Lung microvascular endothelial cell (primary cell): ENCODE results near the gene BCAR3. TPM values are rescaled to one million over a fixed set of nuclear protein-coding genes. Genes with fewer than 3 reads are reported as not detected.

Experiments
- DNase-seq, 2 donors: peaks; one replicate each; pipeline versions ENCODE4 v3.0.0 to v3.0.0-alpha.2; 2010; ENCODE audit warnings: low read depth in 2 of 2
- total RNA-seq: library from RNA; depleted of rRNA; stranded (reverse); fragments of >200 nt; gene quantifications from 2 replicates; pipeline ENCODE4 v1.2.1, GENCODE V29; 2014

The BCAR3 gene
- total RNA-seq, 1 donor from 2014 or later: 34.1 TPM

DNA sequence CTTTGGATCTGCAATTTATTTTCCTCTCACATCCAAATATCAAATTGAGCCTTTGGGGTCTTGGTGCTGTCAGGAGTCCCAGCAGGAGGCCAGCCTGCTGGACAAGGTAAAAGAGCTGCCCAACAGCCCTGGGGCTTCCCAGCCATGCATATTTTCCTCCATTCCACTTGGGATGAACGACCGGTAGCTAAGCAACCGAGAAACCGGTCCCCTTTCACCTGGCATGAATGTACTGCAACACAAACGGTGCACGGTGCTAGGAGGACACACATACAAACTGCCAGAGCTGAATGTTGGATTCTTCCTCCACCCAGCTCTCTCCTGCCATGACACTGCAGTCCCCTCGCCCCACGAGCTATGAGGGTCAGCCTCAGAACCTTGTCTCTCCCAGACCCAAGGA, 42.7 kb downstream of the BCAR3 start:
- DNase-seq: peak in 1 of 2 donors; percentile 40

DNA sequence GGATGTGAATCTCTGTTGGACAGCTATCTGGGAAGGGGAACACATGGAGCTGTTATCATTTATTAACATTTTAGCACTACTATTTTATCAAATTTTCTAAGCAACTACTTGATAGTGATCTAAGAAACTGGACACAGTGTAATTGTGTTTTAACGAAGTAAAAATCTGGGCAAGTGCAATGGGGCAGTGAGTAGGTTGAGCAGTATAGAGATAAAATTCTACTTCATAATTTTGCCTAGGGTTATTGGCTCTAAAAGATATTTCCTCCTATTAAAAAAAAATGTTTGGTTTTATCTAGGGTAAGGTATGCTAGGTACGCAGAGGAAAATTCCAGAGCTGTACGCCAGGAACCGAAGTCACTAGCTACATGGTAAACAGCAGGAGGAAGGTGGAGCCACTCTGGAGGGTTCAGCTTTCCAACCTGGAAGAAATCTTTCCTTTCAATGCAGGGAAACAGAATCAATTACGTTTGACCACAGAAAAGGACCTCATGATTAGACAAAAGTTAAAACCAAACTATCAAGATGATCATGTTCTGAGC, 43.3 kb downstream of the BCAR3 start:
- peak in 1 of 2 donors; percentile 82 for DNase-seq

GRCh38 chr1:93636712-93637111, 44.9 kb downstream of the BCAR3 start:
- DNase-seq: no peak

DNA sequence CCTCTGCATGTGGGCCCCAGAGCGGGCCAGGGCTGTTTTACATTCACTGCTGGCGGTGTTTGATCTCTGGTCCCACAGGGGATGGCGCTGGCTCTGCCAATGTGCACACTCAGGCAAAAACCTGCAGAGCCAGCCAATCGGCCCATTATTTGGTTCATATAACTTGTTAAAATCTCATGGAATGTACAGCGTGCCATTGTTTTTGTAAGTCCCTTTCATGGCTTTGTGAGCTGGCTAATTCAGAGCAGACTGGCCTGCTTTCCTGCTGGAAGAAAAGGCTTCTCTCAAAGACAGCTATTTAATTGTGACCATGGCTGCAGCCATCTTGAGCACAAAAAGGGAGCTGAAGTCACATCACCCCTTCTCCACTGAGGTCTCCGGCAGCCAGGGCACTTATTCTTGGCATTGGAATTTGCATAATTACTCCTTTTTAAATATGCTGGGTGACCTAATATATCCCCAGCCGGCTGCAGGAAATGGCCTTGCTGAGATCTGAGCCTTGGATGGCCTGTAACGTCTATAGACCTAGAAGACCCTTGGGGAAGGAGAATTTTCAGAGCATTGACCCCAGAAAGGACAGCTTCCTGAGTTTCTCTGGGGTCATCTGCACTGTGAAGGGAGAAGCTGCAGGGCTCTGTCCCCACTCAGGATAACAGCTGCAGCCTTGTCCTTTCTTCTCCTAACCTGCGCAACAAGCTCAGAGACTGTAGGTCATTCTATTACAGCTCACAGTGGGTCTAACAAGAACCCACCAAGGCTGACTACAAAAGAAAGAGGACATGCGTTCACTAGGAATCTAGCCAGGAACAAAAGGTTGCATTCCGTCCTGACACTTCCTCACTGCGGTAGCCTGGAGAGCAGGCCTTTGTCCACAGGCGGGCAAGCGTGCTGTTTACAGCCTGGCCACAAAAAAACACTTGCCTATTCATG, 45.8 kb downstream of the BCAR3 start:
- peak; percentile 72 to 81 for DNase-seq

GRCh38 chr1:93633313-93633712, 48.3 kb downstream of the BCAR3 start:
- no peak for DNase-seq

DNA sequence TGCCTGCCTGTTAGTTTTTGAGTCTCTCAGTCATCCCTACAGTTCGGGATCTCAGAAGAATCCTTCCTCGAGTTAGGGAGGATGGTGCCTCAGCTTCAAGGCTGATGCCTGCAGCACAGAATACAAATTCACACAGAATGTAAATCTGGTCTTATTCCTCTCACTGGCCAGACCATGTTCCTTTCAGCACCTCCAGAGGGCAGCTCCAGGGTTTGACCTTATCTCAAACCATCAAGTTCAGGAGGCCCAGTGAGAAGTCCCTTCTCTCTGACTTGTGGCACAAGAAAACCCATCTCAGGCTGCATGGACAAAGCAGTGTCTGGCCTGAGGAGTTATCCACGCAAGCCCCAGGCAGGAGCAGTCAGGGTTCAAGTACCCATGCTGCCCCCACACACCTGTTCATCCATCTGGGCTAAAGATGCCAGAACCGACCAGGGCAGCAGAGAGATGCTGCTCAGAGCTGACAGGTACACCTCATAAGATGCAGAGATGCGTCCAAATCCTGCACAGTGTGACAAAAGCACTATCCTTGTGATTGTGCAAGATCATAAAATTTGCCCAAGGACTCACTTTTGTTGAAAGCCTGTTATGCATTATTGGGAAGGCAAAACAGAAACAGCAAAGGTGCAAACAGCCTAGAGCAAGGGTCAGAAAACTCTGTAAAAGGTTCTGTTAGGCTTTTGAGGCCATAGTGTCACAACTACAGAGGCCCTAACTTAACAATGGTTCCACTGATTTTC, 49.8 kb downstream of the BCAR3 start:
- DNase-seq: no peak

- DNase-seq: no peak
These were observed 51.5 kb downstream of the BCAR3 start for GRCh38 chr1:93630168-93630567.

- peak; percentile 84 to 87 for DNase-seq
These were observed 52.3 kb downstream of the BCAR3 start for GRCh38 chr1:93629101-93630059.

GRCh38 chr1:93628681-93629080, 53.0 kb downstream of the BCAR3 start:
- no peak for DNase-seq

GRCh38 chr1:93625582-93626327, 55.9 kb downstream of the BCAR3 start:
- DNase-seq: peak in 1 of 2 donors; percentile 99

DNA sequence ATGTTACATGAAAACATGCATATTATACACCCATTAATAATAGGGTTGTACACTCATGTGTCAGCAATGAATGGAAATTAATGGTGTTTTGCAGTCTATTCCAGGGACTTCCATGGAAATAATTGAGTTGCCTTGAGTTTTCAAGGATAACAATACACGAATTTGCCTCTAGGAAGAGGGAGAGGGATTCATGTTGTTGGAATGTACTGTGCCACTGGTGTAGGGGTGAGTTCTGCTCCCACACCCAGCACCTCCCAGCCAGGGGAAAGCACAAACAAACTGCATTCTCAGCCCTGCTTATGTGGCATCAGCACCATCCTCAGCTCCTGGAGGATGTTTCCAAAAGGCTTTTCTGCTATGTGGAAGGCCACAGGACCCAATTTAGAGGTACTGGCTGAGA, 57.8 kb downstream of the BCAR3 start:
- peak; percentile 21 to 89 for DNase-seq

DNA sequence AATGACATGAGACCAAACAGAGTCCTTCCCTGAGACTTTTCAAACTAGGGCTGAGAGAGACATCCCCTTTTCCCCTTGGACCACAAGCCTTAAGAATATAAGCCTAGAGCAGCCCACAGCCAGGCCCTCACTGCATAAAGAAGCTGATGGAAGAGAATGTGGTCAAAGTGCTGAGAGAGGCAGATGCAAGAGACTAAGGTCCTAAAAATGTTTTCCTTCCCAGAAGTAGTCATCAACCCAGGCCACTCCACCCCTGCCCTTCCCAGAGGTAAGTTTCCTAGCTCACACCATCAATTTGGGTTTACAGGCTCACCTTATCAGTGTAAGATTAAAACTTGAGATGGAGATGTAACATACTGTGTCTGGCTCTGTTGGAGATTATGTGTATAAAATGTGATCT, 58.2 kb downstream of the BCAR3 start:
- no peak for DNase-seq

DNA sequence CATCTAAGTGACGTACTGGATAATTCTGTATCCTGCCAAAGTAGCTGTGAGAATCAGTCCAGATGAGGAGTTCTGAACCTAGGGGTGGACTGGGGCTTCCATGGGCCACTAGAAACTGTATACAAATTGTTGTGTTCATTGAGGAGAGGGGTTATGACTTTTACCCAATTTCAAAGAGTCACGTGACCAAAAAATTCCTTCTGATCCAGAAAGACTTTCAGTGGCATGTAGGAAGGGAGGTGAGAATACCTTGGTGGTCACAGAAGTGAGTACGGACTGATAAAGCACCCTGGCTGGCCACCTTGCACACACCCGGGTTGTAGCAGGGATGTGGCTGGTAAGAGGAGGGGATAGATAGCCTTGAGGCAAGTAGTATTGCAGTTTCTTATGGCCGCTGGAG, 60.4 kb downstream of the BCAR3 start:
- DNase-seq: no peak

DNA sequence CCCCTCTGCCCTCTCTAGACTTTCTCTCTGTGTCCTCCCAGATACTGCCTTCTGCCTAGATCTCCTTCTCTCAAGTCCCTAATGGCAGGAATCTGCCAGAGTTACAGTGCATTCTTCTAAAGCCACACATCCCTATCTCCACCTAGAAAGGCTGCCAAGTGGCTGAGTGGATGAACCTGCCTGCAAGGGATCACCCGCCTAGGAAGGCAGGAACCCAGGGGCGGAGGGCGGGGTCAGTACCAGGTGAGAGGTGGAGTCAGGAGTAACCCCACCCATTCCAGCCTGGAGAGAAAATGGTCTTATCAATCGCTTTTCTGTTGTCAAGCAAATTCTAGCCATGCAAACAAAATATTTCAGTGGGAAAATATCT, 60.8 kb downstream of the BCAR3 start:
- DNase-seq: no peak

GRCh38 chr1:93620172-93620840, 61.3 kb downstream of the BCAR3 start:
- DNase-seq: no peak

DNA sequence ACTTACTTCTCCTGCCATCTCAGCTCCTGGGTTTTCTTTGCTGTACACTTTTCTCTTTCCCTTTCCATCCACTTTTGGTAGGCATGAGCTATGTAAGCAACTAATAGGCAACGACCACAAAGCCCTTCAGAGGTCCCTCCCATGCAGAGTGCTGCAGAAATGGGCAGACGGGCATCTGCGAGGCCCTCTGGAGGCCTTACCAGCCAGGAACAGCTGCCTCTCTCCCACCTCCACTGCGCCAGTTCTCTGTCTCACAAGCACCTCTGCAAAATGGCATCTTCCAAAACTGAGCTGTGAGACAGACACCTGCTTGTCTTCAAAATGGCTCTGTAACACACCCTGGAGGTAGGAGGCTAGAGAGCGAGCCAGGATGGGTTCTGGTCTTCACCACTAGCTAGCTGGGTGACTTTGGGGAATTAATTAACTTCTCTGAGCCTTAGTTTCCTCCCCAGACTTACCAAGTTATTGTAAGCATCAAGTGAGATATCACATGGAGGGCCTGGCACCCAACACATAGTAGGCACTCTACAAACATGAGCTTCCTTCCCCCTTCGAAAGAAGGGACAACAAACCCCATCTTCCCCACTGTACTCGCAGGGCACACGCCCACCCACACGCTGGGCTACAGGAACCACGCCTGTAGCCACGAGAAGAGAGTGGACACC, 62.0 kb downstream of the BCAR3 start:
- DNase-seq: no peak

GRCh38 chr1:93617670-93618499, 63.8 kb downstream of the BCAR3 start:
- no peak for DNase-seq

GRCh38 chr1:93616996-93617669, 64.5 kb downstream of the BCAR3 start:
- peak; percentile 76 to 86 for DNase-seq
